Inflammatory macrophage (primary cell): ENCODE data around the gene LRPAP1.

Experiments
- DNase-seq, 2 donors: peaks; one replicate each; pipeline ENCODE4 v3.0.0-alpha.2; 2020 to 2022

LRPAP1 gene

DNA sequence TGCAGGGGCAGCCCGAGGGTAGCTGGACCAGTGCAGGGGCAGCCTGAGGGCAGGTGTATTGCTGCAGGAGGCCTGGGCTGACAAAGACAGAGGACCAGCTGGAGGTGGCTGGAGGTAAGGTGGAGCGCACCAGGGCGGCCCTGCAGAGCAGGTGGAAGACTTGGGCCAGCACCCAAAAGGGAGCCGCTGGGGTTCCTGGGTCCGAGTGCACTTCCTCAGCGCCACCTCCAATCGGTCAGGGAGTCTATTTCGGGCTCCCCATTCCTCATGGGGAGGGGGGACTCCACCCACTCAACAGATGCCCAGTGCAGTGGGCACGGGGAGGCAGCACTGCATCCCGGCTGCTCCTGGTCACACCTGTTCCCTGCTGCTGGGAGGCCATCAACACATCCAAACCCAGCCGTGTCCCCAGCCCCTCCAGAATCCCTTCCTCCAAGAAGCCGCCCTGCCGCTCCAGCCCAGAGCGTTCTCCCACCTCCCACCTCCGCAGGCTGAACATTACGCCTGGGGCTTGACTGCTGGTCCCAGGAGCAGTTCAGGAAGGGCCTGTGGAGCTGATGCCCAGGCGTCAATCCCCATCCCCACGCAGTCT lies 1.5 kb downstream of the LRPAP1 start:
- no peak for DNase-seq

DNA sequence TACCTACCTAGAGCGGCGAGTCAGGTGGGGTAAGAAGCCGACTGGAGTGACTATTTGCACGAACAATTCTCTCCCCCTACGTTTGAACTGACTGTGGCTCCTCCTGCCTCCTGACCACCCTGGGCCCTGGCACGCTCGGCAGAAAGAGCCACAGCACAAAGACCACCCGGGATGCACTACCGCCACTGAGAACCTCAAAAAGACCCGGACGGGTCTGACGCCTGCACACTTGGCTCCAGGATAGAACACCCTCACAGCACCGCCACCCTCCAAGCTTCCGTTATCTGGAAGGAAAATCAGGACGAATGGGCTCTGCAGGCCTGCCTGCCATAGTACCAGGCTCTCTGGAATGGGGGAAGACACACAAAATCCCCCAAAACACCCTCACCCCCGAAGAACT lies 2.2 kb downstream of the LRPAP1 start:
- DNase-seq: no peak

DNA sequence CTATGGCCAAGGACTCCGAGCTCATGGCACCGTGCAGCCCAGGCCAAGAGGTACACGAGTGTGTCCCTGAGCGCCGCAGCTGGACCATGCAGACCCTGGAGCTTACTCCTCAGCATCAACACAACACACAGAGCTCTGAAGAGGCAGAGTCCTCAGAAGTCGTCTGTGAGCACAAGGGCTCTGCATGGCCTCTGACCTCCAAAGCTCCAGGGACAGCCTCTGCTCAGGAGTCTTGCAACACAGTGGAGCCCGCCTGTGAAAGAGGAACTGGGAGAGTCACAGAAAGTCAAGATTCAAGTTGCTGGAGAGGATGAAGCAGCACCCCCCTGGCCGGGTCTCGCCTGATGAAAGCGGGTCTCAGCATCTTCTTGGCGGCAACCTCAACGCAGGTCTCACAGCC lies 2.9 kb downstream of the LRPAP1 start:
- DNase-seq: peak; percentile 88 to 91

DNA sequence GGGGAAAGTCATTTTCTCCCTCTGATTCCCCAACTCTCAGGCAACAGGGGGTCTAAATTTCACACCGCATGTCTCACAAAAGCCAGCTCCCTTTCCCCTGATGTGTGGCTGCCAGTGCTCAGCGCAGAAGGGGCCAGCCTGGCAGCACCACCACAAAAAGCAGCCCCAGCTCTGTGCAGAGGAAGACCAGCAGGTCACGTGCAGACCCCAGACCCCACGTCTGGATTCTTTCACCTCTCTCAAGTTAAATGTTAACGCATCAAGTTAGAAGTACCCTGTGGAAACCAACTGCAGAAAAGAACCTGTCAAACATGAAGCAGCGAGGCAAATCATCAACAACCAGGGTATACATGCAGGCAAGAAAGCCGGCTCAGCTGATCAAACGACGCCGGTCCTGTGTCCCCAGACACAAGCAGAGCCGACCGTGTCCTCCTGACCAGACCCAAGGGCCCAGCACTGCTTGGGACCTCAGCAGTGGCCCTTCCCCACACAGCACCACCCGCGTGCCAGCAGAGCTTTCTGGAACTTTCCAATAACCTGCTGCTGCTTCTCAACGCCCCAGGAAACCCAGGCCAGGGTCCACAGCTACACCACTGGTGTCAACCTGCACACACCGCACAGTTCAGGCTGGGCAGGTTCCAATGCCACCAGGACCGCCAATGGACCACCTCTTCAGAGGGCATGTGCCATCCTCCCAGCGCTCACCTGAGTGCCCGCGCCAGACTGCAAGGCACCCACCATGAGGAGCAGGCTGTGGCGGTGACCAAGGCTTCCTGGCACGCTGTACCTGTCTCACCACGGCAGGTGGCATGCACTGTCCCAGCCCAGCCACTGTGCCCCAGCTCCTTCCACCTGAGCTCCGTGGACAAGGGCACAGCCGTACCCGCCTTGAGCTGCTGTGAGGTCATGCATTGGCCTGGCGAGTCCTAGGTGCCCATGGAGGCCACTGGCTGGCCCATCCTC lies 4.0 kb downstream of the LRPAP1 start:
- no peak for DNase-seq

DNA sequence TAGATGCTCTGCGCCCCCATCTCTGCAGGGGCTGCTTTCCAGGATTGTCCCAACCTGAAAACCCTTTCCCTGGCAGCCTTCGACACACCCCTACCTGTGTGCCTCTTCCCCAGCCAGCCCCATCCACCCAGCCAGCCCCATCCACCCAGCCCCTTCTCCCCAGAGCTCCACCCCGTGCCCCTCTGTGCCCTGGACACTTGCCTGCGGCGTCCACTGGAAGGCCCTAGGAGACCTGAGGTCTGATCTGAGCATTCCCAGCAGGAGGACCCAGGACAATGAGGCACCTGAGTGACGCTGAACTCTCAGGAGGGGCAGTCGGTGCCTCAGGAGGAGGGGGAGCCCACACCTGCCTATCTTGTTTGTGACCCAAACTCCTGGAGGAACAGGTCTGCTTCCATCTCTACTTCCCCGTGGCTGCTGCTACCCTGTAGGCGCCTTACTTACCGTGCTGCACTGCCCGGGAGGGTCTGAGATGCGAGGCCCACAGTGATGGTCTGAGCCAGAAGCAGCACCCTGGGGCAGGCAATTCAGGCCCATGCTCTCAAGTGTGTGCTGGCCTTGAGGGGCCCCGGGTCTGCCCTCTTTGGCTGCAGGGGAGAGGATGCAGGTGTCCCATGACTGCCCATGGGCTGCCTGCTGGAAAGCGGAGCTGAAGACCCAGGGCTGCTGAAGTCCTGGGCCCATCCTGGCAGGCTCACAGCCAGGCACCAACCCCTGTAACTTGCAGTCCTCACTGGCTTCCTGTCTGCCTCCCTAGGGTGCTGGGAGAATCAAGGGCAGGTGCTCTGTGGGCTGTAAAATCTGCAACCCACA lies 4.9 kb downstream of the LRPAP1 start:
- DNase-seq: no peak

DNA sequence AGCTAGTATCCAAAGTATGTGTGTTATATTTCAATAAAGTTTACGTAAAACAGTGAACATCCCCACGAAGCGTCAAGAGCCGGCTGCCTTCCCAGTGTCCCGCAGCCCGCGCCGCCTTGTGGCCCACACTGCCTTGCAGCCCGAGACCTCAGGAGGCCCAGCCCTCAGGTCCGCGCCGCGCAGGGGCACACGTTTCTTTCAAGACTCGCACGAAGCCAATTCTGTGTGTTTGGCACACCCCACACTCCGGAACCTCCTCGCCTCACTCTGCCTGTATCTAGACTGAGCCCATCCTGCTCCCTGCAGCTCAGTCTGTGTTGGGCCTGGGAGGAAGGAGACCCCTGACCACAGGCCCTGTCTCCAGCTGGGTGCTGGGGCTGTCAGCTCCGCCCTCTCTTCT lies 5.8 kb downstream of the LRPAP1 start:
- no peak for DNase-seq

DNA sequence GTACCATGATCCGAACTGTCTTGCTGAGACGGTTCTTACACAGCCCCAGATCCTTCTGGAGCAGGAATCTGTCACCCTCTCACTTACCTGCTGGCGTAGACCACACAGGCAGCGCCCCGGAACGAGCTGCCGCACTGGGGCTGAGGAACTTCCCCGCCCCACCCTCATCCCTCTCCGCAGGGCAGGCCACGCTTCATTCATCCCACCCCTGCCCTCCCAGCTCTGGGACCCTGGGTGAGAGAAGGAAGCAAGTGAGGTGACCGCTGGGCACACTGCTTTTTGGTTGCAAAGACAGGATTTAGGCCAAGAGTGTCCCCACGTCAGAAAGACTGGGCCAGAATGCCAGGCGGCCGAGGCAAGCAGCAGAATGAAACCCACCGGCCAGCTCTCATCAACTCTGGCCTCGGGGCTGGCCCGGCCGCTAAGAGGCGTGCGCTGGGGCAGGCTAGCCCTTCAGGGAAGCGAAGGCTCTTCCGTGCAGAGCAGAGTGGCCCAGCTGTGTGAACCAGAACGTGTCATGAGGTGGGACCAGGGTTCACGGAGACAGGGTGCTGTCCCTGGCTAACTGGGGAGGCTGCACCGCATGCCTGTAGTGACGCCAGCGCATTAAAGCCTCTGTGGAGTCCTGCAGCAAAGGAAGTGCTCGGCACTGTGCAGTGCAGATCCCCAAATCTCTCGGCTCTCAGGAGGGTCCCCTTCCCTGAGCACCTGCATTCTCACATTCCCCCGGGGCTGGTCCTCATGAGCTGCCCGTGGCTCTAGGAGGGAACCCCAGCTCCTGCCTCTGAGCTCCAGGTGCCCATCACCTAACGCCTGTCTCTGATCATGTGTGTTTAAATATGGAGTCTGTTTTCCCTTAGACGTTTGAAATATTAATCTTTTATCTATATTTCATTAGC lies 6.4 kb downstream of the LRPAP1 start:
- DNase-seq: no peak

DNA sequence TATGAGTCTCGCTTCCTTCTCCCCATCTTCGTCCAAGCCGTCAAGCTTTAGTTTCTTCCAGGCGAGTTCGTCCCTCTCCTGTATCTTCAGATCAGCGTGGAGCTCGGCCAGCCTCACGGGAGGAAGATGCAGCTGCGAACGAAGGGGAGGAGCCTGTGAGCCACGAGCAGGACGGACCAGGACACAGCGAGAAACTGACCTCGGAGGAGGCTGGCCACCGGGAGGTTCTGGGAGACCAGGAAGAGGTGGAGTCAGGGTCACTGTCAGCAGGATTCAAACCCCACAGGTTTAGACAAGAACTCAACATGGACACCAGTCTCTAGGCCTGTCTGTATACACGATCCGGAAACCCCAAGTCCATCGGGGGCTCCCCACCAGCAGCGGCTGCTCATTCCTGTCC lies 7.3 kb downstream of the LRPAP1 start:
- DNase-seq: no peak

DNA sequence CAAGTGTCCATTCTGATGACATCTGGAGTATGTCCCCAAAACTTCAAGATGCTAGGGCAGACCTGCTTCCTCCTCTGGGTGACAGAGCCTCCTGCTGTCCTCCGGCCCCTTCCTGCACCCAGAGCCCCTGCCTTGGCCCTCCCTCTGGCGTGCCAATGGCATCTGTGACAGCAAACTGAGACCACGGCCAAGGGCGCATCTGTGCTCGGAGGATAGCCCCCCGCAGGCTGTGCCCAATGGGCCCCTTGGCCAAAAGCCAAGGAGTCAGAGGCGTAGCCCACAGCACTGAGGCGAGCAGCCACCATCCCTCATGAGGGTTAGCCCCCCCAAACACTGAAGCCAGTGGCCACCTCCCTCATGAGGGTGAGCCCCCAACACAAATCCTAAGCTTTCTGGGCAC lies 7.9 kb downstream of the LRPAP1 start:
- DNase-seq: no peak

DNA sequence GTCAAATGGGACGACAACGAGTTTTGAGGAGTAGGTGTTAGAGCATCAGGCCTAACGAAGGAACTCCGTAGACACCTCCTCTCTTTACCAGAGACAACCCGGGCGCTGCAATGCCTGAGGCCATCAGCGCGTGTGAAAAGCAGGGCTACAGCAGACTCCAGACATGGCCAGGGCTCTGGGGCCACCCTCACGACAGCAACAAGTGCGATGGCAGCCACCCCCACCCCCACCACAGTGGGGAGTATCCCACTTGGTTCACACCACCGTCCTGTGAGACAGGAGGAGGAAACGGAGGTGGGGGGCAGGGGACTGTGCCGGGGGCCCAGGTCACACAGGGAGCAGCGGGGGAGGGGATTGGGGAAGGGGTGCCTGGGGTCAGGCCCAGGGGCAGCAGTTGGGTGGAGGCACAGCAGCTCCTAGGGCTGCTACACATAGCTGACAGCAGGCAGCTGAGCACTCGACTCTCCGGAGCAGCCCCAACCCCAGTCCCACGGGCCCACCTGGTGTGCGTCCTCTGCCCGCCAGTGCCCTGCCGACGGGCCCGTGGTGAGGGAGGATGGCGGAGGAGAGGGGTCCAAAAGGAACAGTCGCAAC lies 8.5 kb downstream of the LRPAP1 start:
- DNase-seq: no peak

DNA sequence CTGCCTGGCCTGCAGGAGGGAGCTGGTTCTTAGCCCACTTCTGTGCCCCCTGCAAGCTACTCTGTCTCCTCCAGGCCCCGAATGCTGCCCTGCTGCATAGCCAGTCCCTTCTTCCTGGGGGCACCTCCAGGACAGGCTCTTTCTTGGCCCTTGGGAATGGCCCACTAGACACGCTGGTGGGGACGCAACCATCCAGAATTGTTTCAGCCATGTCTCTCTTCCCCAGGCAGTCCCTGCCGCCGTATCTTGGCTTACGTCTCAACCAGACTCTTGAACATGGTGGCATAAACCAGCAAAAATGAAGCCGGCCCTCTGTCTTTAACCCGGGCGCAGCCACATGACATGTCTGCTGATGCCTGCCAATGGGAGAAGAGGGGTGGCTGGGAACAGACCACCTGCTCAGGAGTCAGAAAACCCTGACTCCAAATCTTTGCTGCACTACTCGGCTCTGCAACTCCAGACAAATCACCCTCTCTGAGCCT lies 9.0 kb downstream of the LRPAP1 start:
- DNase-seq: no peak

DNA sequence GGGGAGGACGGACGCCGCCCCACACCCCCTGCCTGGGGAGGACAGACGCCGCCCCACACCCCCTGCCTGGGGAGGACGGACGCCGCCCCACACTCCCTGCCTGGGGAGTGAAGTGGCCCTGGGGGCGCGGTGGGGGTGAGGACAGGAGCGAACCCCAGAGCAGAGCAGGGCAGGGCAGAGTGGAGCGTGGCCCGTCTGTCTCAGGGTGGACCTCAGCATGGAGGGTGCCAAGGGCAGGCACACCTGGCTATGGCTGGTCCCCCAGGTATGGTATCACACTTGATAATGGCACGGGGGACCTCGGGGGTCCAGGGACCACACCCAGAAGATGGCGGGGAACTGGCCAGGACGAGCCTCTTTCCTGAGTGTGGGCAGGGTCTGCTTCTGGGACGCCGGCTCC lies 9.6 kb downstream of the LRPAP1 start:
- no peak for DNase-seq

DNA sequence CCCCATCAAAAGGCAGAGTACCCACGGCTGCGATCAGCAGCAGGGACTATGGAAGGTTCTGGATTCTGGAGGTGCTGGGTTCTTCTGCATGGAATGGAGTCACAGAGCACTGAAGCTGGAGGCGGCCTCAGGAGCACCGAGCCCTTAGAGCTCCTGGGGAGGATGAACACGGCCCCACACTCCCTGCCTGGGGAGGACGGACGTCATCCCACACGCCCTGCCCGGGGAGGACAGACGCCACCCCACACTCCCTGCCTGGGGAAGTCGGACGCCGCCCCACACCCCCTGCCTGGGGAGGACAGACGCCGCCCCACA lies 9.9 kb downstream of the LRPAP1 start:
- no peak for DNase-seq

DNA sequence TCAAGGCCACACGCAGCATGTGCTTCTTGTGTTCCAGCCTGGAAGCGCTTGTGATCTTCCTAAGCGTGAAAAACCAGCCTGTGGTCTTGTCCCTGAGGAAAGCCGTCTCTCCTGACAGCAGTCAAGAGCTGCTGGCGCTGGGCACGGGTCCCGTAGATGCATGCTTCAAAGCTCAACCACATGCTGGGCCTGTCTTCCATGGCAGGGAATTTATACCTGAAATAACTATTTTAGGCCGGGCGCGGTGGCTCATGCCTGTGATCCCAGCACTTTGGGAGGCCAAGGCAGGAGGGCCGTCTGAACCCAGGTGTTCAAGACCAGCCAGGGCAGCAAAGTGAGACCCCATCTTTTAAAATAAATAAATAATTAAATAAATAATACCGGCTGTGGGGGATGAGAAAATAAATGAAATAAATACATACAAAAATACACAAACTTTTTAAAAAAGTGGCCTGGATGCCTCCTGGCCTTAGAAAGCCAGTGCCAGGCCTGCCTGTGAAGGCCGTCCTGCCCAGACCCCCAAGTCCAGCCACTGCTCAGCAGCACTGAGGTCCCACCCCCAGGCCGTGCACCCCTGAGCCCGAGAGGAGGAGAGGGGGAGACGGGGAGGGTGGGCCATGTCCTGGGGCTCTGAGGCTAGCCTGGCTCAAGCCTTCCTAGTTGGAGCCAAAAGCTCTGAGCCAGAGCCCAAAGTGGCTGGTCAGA lies 10.4 kb downstream of the LRPAP1 start:
- no peak for DNase-seq

DNA sequence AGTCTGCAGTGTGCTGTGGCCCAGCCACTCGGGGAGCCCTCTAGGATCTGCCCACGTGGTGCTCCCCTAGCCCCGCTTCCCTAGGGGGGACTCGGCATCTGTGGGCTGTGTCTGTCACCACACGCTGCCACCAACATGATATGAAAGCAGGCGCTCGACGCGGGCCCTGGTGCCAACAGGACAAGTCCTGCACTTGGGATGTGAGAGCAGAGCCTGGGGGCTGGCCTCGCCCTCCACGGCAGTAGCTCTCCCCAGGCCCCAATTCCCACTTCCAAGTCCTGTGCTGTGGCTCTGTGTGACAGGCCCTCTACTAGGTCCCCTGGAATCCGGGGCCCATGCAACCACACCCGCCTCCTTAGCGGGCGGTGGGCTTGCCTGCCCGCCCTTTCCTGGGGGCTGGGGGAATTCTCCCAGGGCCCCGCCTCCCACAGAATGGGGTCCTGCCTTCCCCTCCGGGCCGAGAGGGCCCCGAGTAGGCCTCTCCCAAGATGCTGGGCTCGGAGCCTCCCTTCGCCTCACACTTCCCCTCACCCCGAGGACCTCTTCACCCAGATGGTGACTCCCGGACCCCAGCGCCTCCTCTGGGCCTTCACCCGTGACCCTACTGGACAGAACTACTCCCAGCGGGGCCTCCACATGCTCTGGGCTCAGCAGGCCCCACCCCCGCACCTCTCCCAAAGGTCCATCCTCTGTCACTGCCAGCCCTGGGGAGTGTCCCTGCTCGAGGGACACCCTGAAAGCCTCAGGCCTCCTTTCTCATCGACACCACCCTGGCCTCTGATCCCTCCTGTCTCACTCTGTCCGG lies 11.2 kb downstream of the LRPAP1 start:
- no peak for DNase-seq

DNA sequence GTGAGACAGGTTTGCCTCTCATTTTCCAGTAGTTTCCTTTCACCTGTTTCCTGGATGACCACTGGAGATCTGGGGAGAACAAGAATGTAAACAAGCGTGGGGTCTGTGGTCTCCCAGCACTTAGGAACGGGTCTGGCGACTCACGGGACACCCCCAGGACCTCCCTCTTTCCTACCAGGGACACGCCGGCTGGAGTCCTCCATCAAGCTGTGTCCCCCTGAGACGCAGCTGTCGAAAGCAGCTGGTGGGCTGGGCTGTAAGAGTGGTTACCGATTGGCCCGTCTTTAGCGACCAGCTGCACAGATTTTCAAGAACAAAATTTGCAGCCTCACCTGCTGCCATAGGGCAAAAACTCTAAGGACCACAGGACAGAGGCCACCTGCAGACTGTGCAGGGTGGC lies 11.9 kb downstream of the LRPAP1 start:
- DNase-seq: no peak

DNA sequence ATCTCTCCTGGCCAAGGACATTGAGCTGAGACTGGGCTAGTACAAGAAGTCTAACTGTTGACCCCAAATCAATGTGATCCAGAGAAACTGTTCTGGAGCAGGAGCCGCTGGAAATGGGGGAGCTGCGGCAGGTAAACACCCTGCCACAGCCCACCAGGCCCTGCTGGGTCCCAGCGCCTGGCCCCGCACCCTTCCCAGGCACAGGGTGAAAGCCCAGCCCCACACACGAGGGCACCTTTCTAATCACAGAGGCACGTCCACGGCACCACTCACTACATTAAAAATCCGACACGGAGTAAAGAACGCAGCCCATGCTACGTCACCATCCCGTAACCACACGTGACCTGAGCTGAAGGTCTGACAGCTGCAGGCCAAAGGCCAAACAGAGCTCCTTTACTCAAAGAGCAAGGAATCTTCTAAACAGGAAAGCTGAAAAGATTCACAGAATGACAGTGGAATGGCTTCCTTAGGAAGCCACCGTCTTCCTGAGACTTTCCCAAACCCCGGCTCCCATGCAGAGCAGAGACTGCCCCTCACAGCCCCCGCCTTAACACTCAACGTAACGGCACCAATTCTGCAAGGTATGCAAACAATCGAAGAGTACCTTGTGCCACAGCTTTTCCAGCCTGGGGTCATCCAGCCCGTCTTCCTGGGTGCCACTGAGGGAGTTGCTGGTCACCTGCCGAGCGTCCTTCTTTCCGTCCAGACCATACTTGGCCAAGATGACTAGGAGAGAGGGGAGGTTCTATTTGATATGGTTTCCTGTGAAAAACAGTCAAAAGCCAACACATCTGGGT lies 12.6 kb downstream of the LRPAP1 start:
- no peak for DNase-seq

DNA sequence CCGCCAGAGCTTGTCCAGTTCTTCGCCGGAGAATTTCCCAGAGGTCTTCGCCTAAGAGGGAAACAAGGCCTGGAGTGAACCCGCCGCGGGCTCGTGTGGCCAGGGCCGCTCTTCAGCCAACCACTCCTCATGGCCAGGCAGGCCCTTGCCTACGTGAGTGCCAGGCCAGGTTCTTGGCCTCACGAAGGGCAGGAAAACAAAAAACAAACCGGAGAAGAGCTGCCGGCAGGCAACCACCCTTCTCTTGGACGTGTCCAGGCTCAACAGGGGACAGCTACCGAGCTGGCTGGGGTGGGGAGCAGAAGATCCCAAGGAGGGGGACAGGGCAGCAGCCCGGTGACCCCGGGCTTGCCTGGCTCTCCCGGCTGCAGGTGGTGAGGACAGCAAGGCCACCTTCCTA lies 13.3 kb downstream of the LRPAP1 start:
- DNase-seq: no peak

DNA sequence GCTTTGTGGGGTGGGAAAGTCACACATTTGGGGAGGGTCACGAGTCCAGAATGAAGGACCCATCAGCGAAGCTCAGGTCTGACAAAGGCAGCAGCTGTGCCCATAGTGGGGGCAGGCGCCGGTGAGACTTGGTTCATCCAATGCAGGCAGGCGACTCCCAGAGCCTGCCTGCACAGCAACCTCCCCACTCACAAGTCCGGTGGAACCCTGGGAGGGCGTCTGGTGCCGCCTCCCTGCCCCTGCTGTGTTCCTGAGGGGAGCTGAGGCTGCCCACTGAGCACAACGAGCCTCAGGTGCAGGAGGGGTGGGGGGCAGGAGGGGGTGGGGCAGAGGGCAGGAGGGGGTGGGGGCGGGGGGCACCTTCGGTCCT lies 13.7 kb downstream of the LRPAP1 start:
- no peak for DNase-seq
